Measurements from ENCODE around the gene SPTLC3. TPM values are rescaled to one million over a fixed set of nuclear protein-coding genes. Genes with fewer than 3 reads are reported as not detected.

SPTLC3 gene
- total RNA-seq, 2 experiments from 2014 or later: 0.02 to 0.26 TPM

GRCh38 chr20:13022401-13023155 lies 13.8 kb downstream of the SPTLC3 start:
- H3K4me1 Mint-ChIP-seq (ENCODE audit: low read depth): no peaks in the 10 kb centered on the region
- intact Hi-C loops (cut with micrococcal nuclease): no loop called here
- H3K4me3 Mint-ChIP-seq: no peak overlapping the region
- H3K27ac Mint-ChIP-seq: no peak overlapping the region
- no peaks in the 10 kb centered on the region for H3K27me3 Mint-ChIP-seq
- peaks cover 16% of the 10 kb centered on the region for H3K9me3 Mint-ChIP-seq
- no peak for DNase-seq
- CTCF ChIA-PET: no interaction called here
- no peaks in the 10 kb centered on the region for H3K36me3 Mint-ChIP-seq
- POLR2A ChIA-PET: no interaction called here

- Mint-ChIP-seq H3K27ac (no peak overlapping the region), H3K4me1 (ENCODE audit: low read depth) (no peaks in the 10 kb centered on the region), H3K27me3 (no peaks in the 10 kb centered on the region), H3K4me3 (no peak overlapping the region), H3K9me3 (peaks cover 14% of the 10 kb centered on the region), H3K36me3 (no peaks in the 10 kb centered on the region)
- DNase-seq: no peak
- ChIA-PET POLR2A (no interaction called here), CTCF (no interaction called here)
- intact Hi-C loops (cut with micrococcal nuclease): no loop called here
Measured at GRCh38 chr20:13024596-13024995, 15.8 kb downstream of the SPTLC3 start.

GRCh38 chr20:13025181-13025580 lies 16.4 kb downstream of the SPTLC3 start:
- ChIA-PET POLR2A (no interaction called here), CTCF (no interaction called here)
- Mint-ChIP-seq H3K27ac (no peak overlapping the region), H3K9me3 (peaks cover 14% of the 10 kb centered on the region), H3K4me1 (ENCODE audit: low read depth) (no peaks in the 10 kb centered on the region), H3K27me3 (no peaks in the 10 kb centered on the region), H3K4me3 (no peak overlapping the region), H3K36me3 (no peaks in the 10 kb centered on the region)
- intact Hi-C loops (cut with micrococcal nuclease): no loop called here
- no peak for DNase-seq

- Mint-ChIP-seq H3K9me3 (no peaks in the 10 kb centered on the region), H3K4me3 (no peak overlapping the region), H3K27ac (no peak overlapping the region), H3K36me3 (no peaks in the 10 kb centered on the region), H3K4me1 (ENCODE audit: low read depth) (no peaks in the 10 kb centered on the region), H3K27me3 (no peaks in the 10 kb centered on the region)
- no peak for DNase-seq
- ChIA-PET POLR2A (no interaction called here), CTCF (no interaction called here)
- intact Hi-C loops (cut with micrococcal nuclease): no loop called here
Measured at GRCh38 chr20:13028001-13028400, 19.2 kb downstream of the SPTLC3 start.

- H3K36me3 Mint-ChIP-seq: no peaks in the 10 kb centered on the region
- no peaks in the 10 kb centered on the region for H3K27me3 Mint-ChIP-seq
- H3K4me1 Mint-ChIP-seq (ENCODE audit: low read depth): no peaks in the 10 kb centered on the region
- no peak overlapping the region for H3K4me3 Mint-ChIP-seq
- ChIA-PET CTCF (no interaction called here), POLR2A (no interaction called here)
- intact Hi-C loops (cut with micrococcal nuclease): no loop called here
- H3K27ac Mint-ChIP-seq: no peak overlapping the region
- no peaks in the 10 kb centered on the region for H3K9me3 Mint-ChIP-seq
- DNase-seq: no peak
Measured at GRCh38 chr20:13028673-13029072, 19.9 kb downstream of the SPTLC3 start.

- H3K4me1 Mint-ChIP-seq (ENCODE audit: low read depth): no peaks in the 10 kb centered on the region
- POLR2A ChIA-PET: no interaction called here
- DNase-seq: no peak
- no peaks in the 10 kb centered on the region for H3K36me3 Mint-ChIP-seq
- H3K4me3 Mint-ChIP-seq: no peak overlapping the region
- H3K27me3 Mint-ChIP-seq: no peaks in the 10 kb centered on the region
- no peaks in the 10 kb centered on the region for H3K9me3 Mint-ChIP-seq
- intact Hi-C loops (cut with micrococcal nuclease): no loop called here
- no peak overlapping the region for H3K27ac Mint-ChIP-seq
- CTCF ChIA-PET: no interaction called here
Measured at GRCh38 chr20:13029687-13030375, 21.1 kb downstream of the SPTLC3 start.

- H3K4me1 Mint-ChIP-seq (ENCODE audit: low read depth): no peaks in the 10 kb centered on the region
- H3K4me3 Mint-ChIP-seq: no peak overlapping the region
- H3K27ac Mint-ChIP-seq: no peak overlapping the region
- no peak for DNase-seq
- no peaks in the 10 kb centered on the region for H3K27me3 Mint-ChIP-seq
- CTCF ChIA-PET: no interaction called here
- H3K9me3 Mint-ChIP-seq: no peaks in the 10 kb centered on the region
- H3K36me3 Mint-ChIP-seq: no peaks in the 10 kb centered on the region
- POLR2A ChIA-PET: no interaction called here
- intact Hi-C loops (cut with micrococcal nuclease): no loop called here
Measured at GRCh38 chr20:13031751-13032150, 23.0 kb downstream of the SPTLC3 start.

GRCh38 chr20:13034115-13034514 lies 25.3 kb downstream of the SPTLC3 start:
- no peak for DNase-seq
- Mint-ChIP-seq H3K4me1 (ENCODE audit: low read depth) (no peaks in the 10 kb centered on the region), H3K27me3 (no peaks in the 10 kb centered on the region), H3K27ac (no peak overlapping the region), H3K36me3 (no peaks in the 10 kb centered on the region), H3K9me3 (no peaks in the 10 kb centered on the region), H3K4me3 (no peak overlapping the region)
- POLR2A ChIA-PET: no interaction called here
- CTCF ChIA-PET: no interaction called here
- intact Hi-C loops (cut with micrococcal nuclease): no loop called here

- CTCF ChIA-PET: no interaction called here
Measured at GRCh38 chr20:13034936-13035335, 26.2 kb downstream of the SPTLC3 start.

GRCh38 chr20:13035399-13036152 lies 26.8 kb downstream of the SPTLC3 start:
- Mint-ChIP-seq H3K4me1 (ENCODE audit: low read depth) (no peaks in the 10 kb centered on the region), H3K27me3 (no peaks in the 10 kb centered on the region), H3K36me3 (no peaks in the 10 kb centered on the region), H3K27ac (no peak overlapping the region), H3K4me3 (no peak overlapping the region), H3K9me3 (no peaks in the 10 kb centered on the region)
- ChIA-PET CTCF (no interaction called here), POLR2A (no interaction called here)
- intact Hi-C loops (cut with micrococcal nuclease): no loop called here
- no peak for DNase-seq

More at GRCh38 chr20:13034936-13035335, 26.2 kb downstream of the SPTLC3 start:
- no peak for DNase-seq
- POLR2A ChIA-PET: no interaction called here
- H3K27me3 Mint-ChIP-seq: no peaks in the 10 kb centered on the region
- no peaks in the 10 kb centered on the region for H3K4me1 Mint-ChIP-seq (ENCODE audit: low read depth)
- no peak overlapping the region for H3K4me3 Mint-ChIP-seq
- H3K36me3 Mint-ChIP-seq: no peaks in the 10 kb centered on the region
- no peak overlapping the region for H3K27ac Mint-ChIP-seq
- no peaks in the 10 kb centered on the region for H3K9me3 Mint-ChIP-seq
- intact Hi-C loops (cut with micrococcal nuclease): no loop called here

- Mint-ChIP-seq H3K36me3 (no peaks in the 10 kb centered on the region), H3K9me3 (no peaks in the 10 kb centered on the region), H3K27me3 (no peaks in the 10 kb centered on the region), H3K4me3 (no peak overlapping the region), H3K27ac (no peak overlapping the region), H3K4me1 (ENCODE audit: low read depth) (no peaks in the 10 kb centered on the region)
- ChIA-PET CTCF (no interaction called here), POLR2A (no interaction called here)
- no peak for DNase-seq
- intact Hi-C loops (cut with micrococcal nuclease): no loop called here
Measured at GRCh38 chr20:13037727-13038126, 29.0 kb downstream of the SPTLC3 start.

GRCh38 chr20:13041574-13042457 lies 33.0 kb downstream of the SPTLC3 start:
- ChIA-PET POLR2A (no interaction called here), CTCF (no interaction called here)
- H3K27me3 Mint-ChIP-seq: peaks cover 3% of the 10 kb centered on the region
- no peak overlapping the region for H3K27ac Mint-ChIP-seq
- no peak for DNase-seq
- no peaks in the 10 kb centered on the region for H3K9me3 Mint-ChIP-seq
- no peaks in the 10 kb centered on the region for H3K4me1 Mint-ChIP-seq (ENCODE audit: low read depth)
- intact Hi-C loops (cut with micrococcal nuclease): no loop called here
- H3K36me3 Mint-ChIP-seq: no peaks in the 10 kb centered on the region
- no peak overlapping the region for H3K4me3 Mint-ChIP-seq
